H1 (cell line): Measurements from ENCODE around the gene NEK10. TPM values are rescaled to one million over a fixed set of nuclear protein-coding genes. Genes with fewer than 3 reads are reported as not detected.

ENCODE experiments used
- CTCF ChIA-PET: fragments of 300-600 bp; sonication (Branson Sonifier 250); formaldehyde crosslinking; loops from one replicate; lab custom pipeline; 2021; ENCODE audit not compliant: partially characterized antibody; lab: Charles Lee
- POLR2A ChIA-PET: fragments of 300-600 bp; sonication (Branson Sonifier 250); formaldehyde crosslinking; loops from one replicate; lab custom pipeline; 2021; ENCODE audit warnings: inconsistent platforms; ENCODE audit not compliant: partially characterized antibody; lab: Charles Lee
- DNase-seq, 2 experiments: peaks; one replicate each; pipeline versions ENCODE4 v3.0.0 to v3.0.0-alpha.2; 2010 to 2022; ENCODE audit warnings: low spot score in 2 of 2, low read depth in 1 of 2, mixed read lengths in 1 of 2
- FAIRE-seq: peaks from 2 replicates; lab custom pipeline; 2011; peaks lifted over from hg19 to GRCh38; lab: Jason Lieb, UNC
- H2AFZ ChIP-seq: 2 replicates; pipeline ENCODE4 v1.8.1; 2012; ENCODE audit warnings: low read length, inconsistent platforms
- H2AK5ac ChIP-seq: 2 replicates; pipeline ENCODE4 v1.6.1; 2013; ENCODE audit warnings: low read depth, low read length
- H2BK120ac ChIP-seq: replicated peaks from 2 replicates; pipeline ENCODE3; 2013; ENCODE audit warnings: low read depth, low read length, inconsistent platforms
- H2BK12ac ChIP-seq: 2 replicates; pipeline ENCODE4 v1.6.1; 2013; ENCODE audit warnings: low read depth, low read length
- H2BK15ac ChIP-seq: 2 replicates; pipeline ENCODE4 v1.6.1; 2013; ENCODE audit warnings: low read length
- H2BK20ac ChIP-seq: 2 replicates; pipeline ENCODE4 v1.6.1; 2013; ENCODE audit warnings: low read length
- H2BK5ac ChIP-seq: 2 replicates; pipeline ENCODE4 v1.6.1; 2013; ENCODE audit warnings: low read depth, low read length
- H3K14ac ChIP-seq: 2 replicates; pipeline ENCODE4 v1.6.1; 2013; ENCODE audit warnings: inconsistent platforms; ENCODE audit not compliant: insufficient read length
- H3K18ac ChIP-seq: 2 replicates; pipeline ENCODE4 v1.6.1; 2013; ENCODE audit warnings: low read length; ENCODE audit errors: extremely low read depth
- H3K23ac ChIP-seq: 2 replicates; pipeline ENCODE4 v1.6.1; 2013; ENCODE audit warnings: inconsistent platforms; ENCODE audit not compliant: insufficient read length
- H3K23me2 ChIP-seq: 2 replicates; pipeline ENCODE4 v1.6.1; 2013; ENCODE audit warnings: low read depth, low read length
- H3K27ac ChIP-seq: 2 replicates; pipeline ENCODE4 v1.6.1; 2011; ENCODE audit warnings: low read depth, low read length, inconsistent platforms
- H3K27me3 ChIP-seq, 4 experiments: replicated peaks in 1 of 4; 1 replicate in 1 of 4; 2 replicates in 3 of 4; pipeline versions ENCODE4 v1.6.1 to v1.8.1; 2011 to 2013; ENCODE audit warnings: low read length in 3 of 4, mild to moderate bottlenecking in 3 of 4, inconsistent platforms in 2 of 4, mixed read lengths in 2 of 4, moderate library complexity in 1 of 4; ENCODE audit not compliant: control insufficient read depth in 3 of 4, insufficient read depth in 3 of 4; ENCODE audit errors: extremely low read depth in 1 of 4
- H3K36me3 ChIP-seq, 4 experiments: 2 replicates each; pipeline versions ENCODE4 v1.6.1 to v1.8.1; 2011 to 2013; ENCODE audit warnings: mild to moderate bottlenecking in 4 of 4, low read length in 3 of 4, moderate library complexity in 2 of 4, control low read depth in 1 of 4, inconsistent platforms in 1 of 4; ENCODE audit not compliant: insufficient read depth in 4 of 4, control insufficient read depth in 2 of 4
- H3K4ac ChIP-seq: replicated peaks from 2 replicates; pipeline ENCODE3; 2013; ENCODE audit warnings: low read length, low read depth, mixed read lengths, inconsistent platforms; ENCODE audit not compliant: insufficient read length
- H3K4me1 ChIP-seq, 4 experiments: replicated peaks in 1 of 4; 1 replicate in 1 of 4; 2 replicates in 3 of 4; pipeline versions ENCODE4 v1.6.1 to v1.8.1; 2011 to 2013; ENCODE audit warnings: low read length in 3 of 4, inconsistent platforms in 2 of 4, mixed read lengths in 1 of 4; ENCODE audit not compliant: insufficient read depth in 4 of 4, control insufficient read depth in 3 of 4
- H3K4me2 ChIP-seq, 2 experiments: 2 replicates each; pipeline versions ENCODE4 v1.6.1 to v1.8.1; 2011 to 2013; ENCODE audit warnings: low read depth in 2 of 2, low read length in 2 of 2, control low read depth in 1 of 2, inconsistent platforms in 1 of 2, mild to moderate bottlenecking in 1 of 2; ENCODE audit not compliant: insufficient read depth in 1 of 2
- H3K4me3 ChIP-seq, 4 experiments: fragments of 200-600, 300-600 bp in 1 of 4; sonication (generic), shearing (Covaris generic), sonication (Bioruptor Twin) in 1 of 4; 2 replicates each; pipeline versions ENCODE4 v1.5.1 to v1.8.1; 2011 to 2016; ENCODE audit warnings: low read length in 4 of 4, low read depth in 3 of 4, control low read depth in 2 of 4, inconsistent platforms in 2 of 4, mild to moderate bottlenecking in 2 of 4, mixed read lengths in 1 of 4, moderate library complexity in 1 of 4; ENCODE audit not compliant: insufficient read depth in 2 of 4; ENCODE audit errors: extremely low read depth in 1 of 4
- H3K56ac ChIP-seq: replicated peaks from 2 replicates; pipeline ENCODE3; 2013; ENCODE audit warnings: low read depth, mild to moderate bottlenecking, mixed read lengths, low read length, inconsistent platforms; ENCODE audit not compliant: insufficient read length
- H3K79me1 ChIP-seq: 2 replicates; pipeline ENCODE4 v1.6.1; 2013; ENCODE audit warnings: low read depth, low read length, control low read depth
- H3K79me2 ChIP-seq, 2 experiments: 2 replicates each; pipeline versions ENCODE4 v1.6.1 to v1.8.1; 2012 to 2013; ENCODE audit warnings: low read length in 2 of 2, mild to moderate bottlenecking in 2 of 2, inconsistent platforms in 1 of 2; ENCODE audit not compliant: insufficient read depth in 2 of 2, control insufficient read depth in 1 of 2
- H3K9ac ChIP-seq, 4 experiments: replicated peaks in 1 of 4; 1 replicate in 1 of 4; 2 replicates in 3 of 4; pipeline versions ENCODE4 v1.6.1 to v1.8.1; 2011 to 2013; ENCODE audit warnings: low read depth in 3 of 4, low read length in 3 of 4, control low read depth in 2 of 4, mild to moderate bottlenecking in 2 of 4, moderate library complexity in 2 of 4, inconsistent platforms in 1 of 4; ENCODE audit errors: extremely low read depth in 1 of 4
- H3K9me3 ChIP-seq, 2 experiments: 2 replicates each; pipeline versions ENCODE4 v1.6.1 to v1.8.1; 2012 to 2013; ENCODE audit warnings: mild to moderate bottlenecking in 2 of 2, moderate library complexity in 2 of 2, control low read depth in 1 of 2, inconsistent platforms in 1 of 2, low read depth in 1 of 2, low read length in 1 of 2, mixed read lengths in 1 of 2; ENCODE audit not compliant: insufficient read depth in 2 of 2
- H4K20me1 ChIP-seq, 2 experiments: replicated peaks in 1 of 2; 2 replicates each; pipeline versions ENCODE3 to v1.8.1; 2011 to 2013; ENCODE audit warnings: inconsistent platforms in 2 of 2, low read length in 2 of 2, mild to moderate bottlenecking in 1 of 2; ENCODE audit not compliant: insufficient read depth in 2 of 2, control insufficient read depth in 1 of 2
- H4K5ac ChIP-seq: 2 replicates; pipeline ENCODE4 v1.6.1; 2013; ENCODE audit warnings: low read length, low read depth, mixed read lengths, inconsistent platforms; ENCODE audit not compliant: insufficient read length
- H4K8ac ChIP-seq: 2 replicates; pipeline ENCODE4 v1.8.0; 2013; ENCODE audit warnings: mild to moderate bottlenecking, moderate library complexity, low read length, inconsistent platforms; ENCODE audit not compliant: insufficient read depth; ENCODE audit errors: extremely low read depth
- H4K91ac ChIP-seq: replicated peaks from 2 replicates; pipeline ENCODE3; 2013; ENCODE audit warnings: low read length, mixed read lengths, inconsistent platforms; ENCODE audit not compliant: insufficient read length
- BACH1 ChIP-seq: IDR thresholded peaks from 2 replicates; pipeline ENCODE4 v1.6.1; 2012; ENCODE audit warnings: low read length, improper control_type of control experiment
- E2F6 ChIP-seq: IDR thresholded peaks from 2 replicates; pipeline ENCODE4 v1.6.1; 2012; ENCODE audit warnings: inconsistent platforms
- JUND ChIP-seq: IDR thresholded peaks from 2 replicates; pipeline ENCODE4 v1.6.1; 2011; ENCODE audit warnings: mild to moderate bottlenecking, improper control_type of control experiment, low read length
- KDM4A ChIP-seq: IDR thresholded peaks from one replicate; pipeline ENCODE4 v1.7.1; 2012; ENCODE audit warnings: low read depth, mild to moderate bottlenecking, moderate library complexity, low read length, inconsistent platforms; ENCODE audit not compliant: severe bottlenecking
- POU5F1 ChIP-seq: IDR thresholded peaks from 2 replicates; pipeline ENCODE4 v1.6.1; 2011; ENCODE audit warnings: low read depth, mild to moderate bottlenecking, low read length, moderate library complexity
- SIRT6 ChIP-seq: IDR thresholded peaks from one replicate; pipeline ENCODE4 v1.7.1; 2012; ENCODE audit warnings: low read length, inconsistent platforms
- SP1 ChIP-seq: IDR thresholded peaks from 2 replicates; pipeline ENCODE4 v1.6.1; 2011; ENCODE audit warnings: low read depth, low read length
- TAF1 ChIP-seq: IDR thresholded peaks from 2 replicates; pipeline ENCODE4 v1.6.1; 2011; ENCODE audit warnings: mild to moderate bottlenecking, low read depth, low read length
- WGBS, 2 experiments: shearing (Covaris generic) in 1 of 2; methylation state at CpG; one replicate each; pipeline versions ENCODE4 v1.1.6 to v1.1.7; 2013 to 2015; ENCODE audit warnings: low lambda C conversion rate in 2 of 2, mixed read lengths in 2 of 2, inconsistent platforms in 1 of 2, low coverage in 1 of 2, missing lambda C conversion rate in 1 of 2; ENCODE audit not compliant: insufficient replicate concordance in 2 of 2, insufficient coverage in 1 of 2, insufficient read length in 1 of 2; ENCODE audit errors: extremely low coverage in 1 of 2, missing lambda C conversion rate in 1 of 2; 5-methylcytosine and 5-hydroxymethylcytosine counted together
- polyA plus RNA-seq, 7 experiments: library from polyadenylated mRNA; depleted of rRNA in 3 of 7; stranded (reverse) in 5 of 7; unstranded in 2 of 7; fragments of >200 nt in 5 of 7; fragments of 200-250 nt in 2 of 7; gene quantifications; 1 replicate in 5 of 7; 2 replicates in 1 of 7; 4 replicates in 1 of 7; pipeline versions ENCODE4 v1.2.1 to v1.2.3, GENCODE V29; 2011 to 2013; ENCODE audit warnings: missing spikeins in 2 of 7, mixed read lengths in 2 of 7
- total RNA-seq: library from RNA; stranded (reverse); fragmentation: NEBNext Ultra II Directional; extraction: Animal tissue kit (Norgen Biotek cat#: 25700); gene quantifications from 2 replicates; pipeline ENCODE4 v1.2.1, GENCODE V29; 2021
- TF ChIP-seq, protein P1 (sequence below): IDR thresholded peaks from 2 replicates; pipeline ENCODE4 v1.6.1; 2012; ENCODE audit warnings: low read length, inconsistent platforms

The NEK10 gene
- total and polyA plus RNA-seq, 2 of the 8 experiments (the other 6 are each of a cell fraction or from before 2014, with no cell fraction given) = 0.18 to 0.50 TPM

DNA sequence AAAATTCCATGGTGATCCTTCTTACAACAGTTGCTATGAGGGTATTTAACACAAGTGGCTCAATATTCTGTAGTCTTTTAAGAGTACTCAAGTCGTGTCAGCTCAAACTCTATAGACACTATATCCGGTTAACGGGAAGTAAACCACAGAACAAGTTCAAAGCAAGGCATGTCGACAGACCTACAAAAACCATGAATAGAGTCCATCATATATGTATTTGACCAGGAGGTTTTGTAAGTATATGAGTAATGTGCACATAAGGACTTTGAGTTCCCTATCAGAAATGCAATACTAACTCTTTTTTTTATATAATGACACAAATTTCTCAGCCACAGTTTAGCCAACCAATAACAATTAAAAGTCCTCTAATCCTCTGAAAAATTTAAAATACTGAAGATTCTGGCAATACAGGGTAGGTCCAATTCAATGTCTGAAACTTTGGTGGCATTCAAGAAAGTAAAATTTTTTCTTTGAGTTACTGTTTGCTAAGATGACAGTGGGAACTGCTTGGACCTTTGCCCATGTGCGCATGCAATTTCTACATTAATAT, 93.7 kb downstream of the NEK10 start:
- Histone ChIP-seq H3K4me1 (no peaks in the 10 kb centered on the region), H2BK15ac (no peak overlapping the region), H3K4me2 (no peak overlapping the region), H2BK120ac (no peak overlapping the region), H4K5ac (no peak overlapping the region), H3K14ac (no peak overlapping the region), H2BK12ac (no peak overlapping the region), H3K4me3 (no peak overlapping the region), H3K27ac (no peak overlapping the region), H3K56ac (no peak overlapping the region), H3K9me3 (no peaks in the 10 kb centered on the region), H3K23ac (no peak overlapping the region), H2BK5ac (no peak overlapping the region), H3K4ac (no peak overlapping the region), H4K8ac (no peak overlapping the region), H2AK5ac (no peak overlapping the region), H3K27me3 (no peaks in the 10 kb centered on the region), H3K9ac (no peak overlapping the region), H4K91ac (no peak overlapping the region), H3K23me2 (no peaks in the 10 kb centered on the region), H4K20me1 (no peaks in the 10 kb centered on the region), H3K79me2 (no peaks in the 10 kb centered on the region), H3K36me3 (no peaks in the 10 kb centered on the region), H3K79me1 (no peaks in the 10 kb centered on the region), H3K18ac (no peak overlapping the region), H2AFZ (no peak overlapping the region), H2BK20ac (no peak overlapping the region)
- FAIRE-seq (no peak), DNase-seq (no peak)
- WGBS, 2 experiments = 92% methylated on average over 5 of the region's 5 CpGs; no CpG with 5 or more reads in 1 of the 2 experiments
- TF ChIP-seq SIRT6 (no peak), SP1 (no peak), E2F6 (no peak), KDM4A (no peak), POU5F1 (no peak), BACH1 (no peak), TAF1 (no peak), JUND (no peak)
- TF ChIP-seq, protein P1, sequence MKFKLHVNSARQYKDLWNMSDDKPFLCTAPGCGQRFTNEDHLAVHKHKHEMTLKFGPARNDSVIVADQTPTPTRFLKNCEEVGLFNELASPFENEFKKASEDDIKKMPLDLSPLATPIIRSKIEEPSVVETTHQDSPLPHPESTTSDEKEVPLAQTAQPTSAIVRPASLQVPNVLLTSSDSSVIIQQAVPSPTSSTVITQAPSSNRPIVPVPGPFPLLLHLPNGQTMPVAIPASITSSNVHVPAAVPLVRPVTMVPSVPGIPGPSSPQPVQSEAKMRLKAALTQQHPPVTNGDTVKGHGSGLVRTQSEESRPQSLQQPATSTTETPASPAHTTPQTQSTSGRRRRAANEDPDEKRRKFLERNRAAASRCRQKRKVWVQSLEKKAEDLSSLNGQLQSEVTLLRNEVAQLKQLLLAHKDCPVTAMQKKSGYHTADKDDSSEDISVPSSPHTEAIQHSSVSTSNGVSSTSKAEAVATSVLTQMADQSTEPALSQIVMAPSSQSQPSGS = no peak
- ChIA-PET CTCF (interaction anchor here (0.8 to 1.8 kb wide), 2 partner anchors 22 to 399 kb away, joined by 3 to 8 read pairs; no protein-coding TSS in a partner anchor), POLR2A (no interaction called here)
